Activated CD4-positive, alpha-beta T cell treated with anti-CD3 and anti-CD28 coated beads, Interleukin-2, amount 50 U/mL, for 48 hours (primary cell): ENCODE data around the gene NR2C2.
"Not testable (repeated sequence)": the region's sequence is repeated elsewhere in the genome, so short reads cannot be mapped to it uniquely, and the experiment has no call there.

Source experiments
- DNase-seq, 2 experiments: peaks; one replicate each; pipeline ENCODE4 v3.0.0-alpha.2; 2020

Gene NR2C2

DNA sequence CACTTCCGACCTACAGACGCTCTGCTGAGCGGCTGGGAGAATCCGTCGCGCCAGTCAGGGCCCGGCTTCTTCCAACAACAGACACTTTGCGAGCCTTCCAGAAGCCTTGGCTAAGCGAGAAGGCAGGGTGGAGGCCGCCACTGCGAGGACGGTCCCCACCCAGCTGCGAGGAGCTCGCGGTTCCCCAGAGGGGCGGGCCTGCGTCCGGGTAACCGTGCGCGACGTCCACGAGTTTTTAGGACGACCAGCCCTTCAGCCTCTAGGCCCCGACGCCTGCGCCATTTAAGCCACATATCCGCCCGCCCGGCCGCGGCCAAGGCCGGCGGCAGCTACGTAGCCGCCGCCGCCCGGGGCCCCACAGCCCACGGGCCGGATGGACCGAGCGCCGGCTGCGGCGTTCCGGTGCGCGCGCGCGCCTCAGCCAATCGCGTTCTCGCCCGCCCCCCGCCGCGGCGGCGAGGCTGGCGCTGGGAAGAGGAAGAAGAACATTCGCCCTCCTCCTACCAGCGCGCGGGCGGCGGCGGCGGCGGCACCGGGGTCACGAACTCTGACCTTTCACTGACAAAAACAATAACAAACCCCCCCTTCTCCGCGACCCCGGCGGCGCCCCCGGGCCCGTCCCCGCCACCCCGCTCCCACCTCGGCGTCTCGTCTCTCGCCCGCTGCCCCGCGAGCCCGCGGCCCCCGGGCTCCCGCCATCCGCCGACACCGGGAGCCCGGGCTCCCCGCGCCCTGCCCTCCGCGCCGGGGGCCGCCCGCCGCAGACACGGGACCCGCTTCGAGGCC is at the start of gene NR2C2:
Gene NR2C2 (plus strand): TSS at position 484 of the 786 bp plus-strand sequence. CDS start 56,332 bp downstream, outside the sequence.
- peak; percentile 84 to 88 for DNase-seq

DNA sequence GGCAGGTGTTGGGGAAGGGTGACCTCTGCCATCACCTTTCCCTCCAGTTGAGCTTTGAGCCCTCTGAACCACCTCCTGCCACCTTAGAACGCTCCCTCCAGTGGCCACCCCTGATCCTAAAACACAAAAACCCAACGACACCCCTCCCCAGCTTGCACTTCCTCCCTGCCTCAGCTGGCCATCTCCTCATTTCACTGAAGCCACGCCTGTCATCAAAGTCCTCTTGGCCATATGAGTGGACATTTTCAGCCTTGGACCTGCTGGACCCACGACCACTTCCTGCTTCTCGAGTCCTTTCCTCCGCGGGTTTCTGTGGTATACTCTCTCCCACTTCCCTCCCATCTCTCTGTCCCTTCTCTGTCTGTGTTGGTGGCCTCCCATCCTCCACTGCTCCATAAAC is 48.5 kb upstream of the NR2C2 start:
- DNase-seq: no peak

DNA sequence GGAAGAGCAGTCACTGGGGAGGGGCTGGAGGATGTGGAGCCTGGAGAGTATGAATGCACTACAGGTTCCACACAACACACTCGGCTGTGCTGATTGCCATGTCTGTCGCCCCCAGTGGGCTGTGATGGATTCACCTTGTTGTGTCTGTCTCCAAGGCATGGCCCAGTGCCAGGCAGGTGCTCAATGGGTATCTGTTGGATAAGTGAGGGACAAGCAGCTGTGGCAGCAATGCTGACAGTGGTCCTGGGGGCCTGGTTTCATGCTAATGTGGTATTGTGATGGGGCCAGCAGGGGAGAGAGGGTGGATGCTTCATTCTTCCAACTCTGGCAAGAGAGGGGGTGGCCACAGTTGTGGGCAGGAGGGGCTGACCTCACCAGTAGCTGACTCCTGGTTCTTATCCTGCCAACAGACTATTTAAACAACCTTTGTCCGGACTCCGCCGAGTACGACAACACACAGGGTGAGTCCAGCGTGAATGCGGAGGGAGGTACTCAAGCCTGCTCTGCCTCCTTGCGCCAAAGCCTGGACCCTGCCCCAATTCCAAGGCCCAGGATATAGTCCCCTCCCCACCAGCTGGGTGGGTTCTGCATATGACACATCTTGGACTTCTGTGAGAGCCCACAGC is 47.3 kb upstream of the NR2C2 start:
- no peak for DNase-seq

DNA sequence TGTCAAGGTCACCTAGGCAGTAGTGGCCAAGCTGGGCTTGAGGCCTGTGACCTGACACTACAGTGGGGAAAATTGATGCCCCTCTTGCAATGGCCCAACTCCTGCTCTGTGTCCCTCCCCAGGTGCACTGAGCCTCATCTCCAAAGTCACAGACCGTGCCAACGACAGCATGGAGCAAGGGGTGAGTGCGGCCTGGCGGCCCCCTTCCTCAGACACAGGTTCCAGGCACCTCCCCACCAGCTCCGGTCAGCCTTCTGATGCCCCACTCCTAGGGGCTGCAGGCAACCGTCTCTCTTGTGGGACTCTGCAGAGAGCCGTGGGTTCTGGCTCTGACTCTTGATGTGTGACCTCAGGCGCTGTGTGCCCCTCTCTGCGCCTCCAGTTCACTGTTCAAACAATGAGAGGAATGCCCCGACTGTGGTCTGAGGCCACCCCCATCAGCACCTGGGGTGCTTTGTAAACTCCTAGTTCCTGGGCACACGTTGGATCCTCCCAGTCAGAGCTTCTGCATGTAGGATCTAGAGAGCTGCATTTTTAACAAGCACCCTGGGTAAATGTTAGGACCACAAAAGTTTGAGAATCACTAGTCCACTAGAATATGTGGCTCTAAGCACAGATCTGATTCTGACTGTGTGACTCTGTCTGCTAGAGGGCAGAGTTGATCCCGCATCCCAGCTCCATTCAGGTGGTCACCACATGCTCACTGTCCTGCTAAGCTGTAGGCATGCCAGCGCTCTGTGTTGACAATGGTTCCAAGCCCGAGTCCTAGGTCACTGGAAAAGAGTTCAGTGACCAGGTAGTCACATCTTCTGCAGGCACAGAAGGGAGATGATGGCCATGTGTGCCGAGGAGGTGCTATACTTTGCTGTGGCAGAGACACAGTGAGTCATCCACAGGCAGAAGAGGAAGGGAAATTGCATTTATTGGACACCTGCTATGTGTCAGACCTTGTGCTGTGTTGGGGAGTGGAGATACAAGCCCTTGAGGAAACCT is 46.2 kb upstream of the NR2C2 start:
- no peak for DNase-seq

DNA sequence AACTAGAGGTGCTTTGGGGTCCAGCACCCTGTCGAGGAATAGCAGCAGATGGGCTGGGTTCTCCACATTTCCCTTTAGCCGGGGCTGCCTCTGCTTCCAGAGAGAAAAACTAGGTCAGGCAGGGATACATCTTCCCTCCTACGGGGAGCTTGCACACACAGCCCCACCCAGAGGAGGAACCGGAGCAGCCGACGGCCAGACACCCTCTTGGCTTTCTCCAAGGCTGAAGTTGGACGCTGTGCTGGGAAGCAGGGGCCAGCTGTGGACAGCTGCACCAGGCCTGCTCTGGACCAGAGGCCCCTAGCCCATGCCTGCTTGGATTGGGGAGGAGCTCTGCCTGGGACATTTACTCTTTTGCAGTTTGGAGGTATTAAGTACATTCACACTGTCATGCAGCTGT is 44.7 kb upstream of the NR2C2 start:
- DNase-seq: no peak

DNA sequence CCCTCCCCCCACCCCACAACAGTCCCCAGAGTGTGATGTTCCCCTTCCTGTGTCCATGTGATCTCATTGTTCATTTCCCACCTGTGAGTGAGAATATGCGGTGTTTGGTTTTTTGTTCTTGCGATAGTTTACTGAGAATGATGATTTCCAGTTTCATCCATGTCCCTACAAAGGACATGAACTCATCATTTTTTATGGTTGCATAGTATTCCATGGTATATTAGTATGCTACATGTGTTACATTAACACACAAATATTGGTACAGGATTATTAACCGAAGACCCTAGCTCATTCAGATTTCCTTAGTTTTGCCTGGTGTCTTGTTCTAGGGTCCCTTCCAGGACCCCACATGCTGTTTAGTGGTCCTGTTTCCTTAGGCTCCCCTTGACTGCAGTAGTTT is 43.9 kb upstream of the NR2C2 start:
- not testable (repeated sequence) for DNase-seq

DNA sequence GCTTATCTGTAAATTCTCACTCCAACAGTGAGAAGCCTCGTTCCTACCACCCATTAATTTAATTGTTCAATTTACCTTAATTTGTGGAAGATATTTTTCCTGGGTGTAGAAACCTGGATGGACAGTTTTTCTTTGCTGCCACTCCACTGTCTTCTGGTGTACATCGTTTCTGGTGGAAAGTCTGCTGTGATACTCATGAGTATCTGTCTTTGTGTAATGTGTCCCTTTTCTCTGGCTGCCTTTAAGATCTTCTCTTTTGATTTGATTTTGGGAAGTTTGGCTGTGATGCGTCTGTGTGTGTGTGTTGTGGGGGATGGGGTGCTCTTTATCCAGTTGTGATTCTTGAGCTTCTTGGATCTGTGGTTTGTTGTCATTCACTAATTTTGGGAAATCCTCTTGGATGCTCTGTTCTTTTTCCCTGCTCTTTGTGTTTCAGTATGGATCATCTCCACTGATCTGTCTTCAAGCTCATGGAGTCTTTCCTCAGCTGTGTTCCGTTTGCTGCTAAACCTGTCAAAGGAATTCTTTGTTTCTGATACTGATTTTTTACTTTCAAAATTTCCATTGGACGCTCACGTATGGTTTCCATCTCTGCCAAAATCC is 42.2 kb upstream of the NR2C2 start:
- no peak for DNase-seq

DNA sequence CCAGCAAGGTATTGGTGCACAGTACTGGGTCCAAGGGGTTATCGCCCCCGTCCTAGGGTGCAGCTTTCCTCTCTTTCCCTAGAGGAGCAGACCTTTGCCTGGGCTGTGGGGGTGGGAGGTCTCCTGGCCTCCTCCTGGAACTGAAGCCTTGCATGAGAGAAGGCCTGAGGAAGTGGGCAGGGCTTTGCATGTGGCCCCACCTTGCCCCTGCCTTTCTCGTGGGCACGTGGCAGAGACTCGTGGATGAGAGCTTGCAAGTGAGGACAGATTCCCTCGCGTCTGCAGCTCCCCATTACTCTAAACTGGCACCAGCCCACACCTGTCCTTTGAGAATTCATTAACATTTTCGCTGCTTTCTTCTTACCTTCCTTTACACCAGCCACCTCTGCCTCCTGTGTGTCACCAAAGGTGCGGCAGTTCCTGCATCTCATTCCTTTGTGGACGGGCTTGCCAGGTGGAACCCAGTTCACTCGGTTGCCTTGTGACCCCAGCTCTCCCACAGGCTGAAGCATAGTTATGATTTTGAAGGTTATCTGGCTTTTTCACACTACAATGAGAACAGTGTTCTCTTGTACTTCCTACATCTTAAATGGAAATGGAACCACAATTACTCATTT is 40.9 kb upstream of the NR2C2 start:
- DNase-seq: no peak

DNA sequence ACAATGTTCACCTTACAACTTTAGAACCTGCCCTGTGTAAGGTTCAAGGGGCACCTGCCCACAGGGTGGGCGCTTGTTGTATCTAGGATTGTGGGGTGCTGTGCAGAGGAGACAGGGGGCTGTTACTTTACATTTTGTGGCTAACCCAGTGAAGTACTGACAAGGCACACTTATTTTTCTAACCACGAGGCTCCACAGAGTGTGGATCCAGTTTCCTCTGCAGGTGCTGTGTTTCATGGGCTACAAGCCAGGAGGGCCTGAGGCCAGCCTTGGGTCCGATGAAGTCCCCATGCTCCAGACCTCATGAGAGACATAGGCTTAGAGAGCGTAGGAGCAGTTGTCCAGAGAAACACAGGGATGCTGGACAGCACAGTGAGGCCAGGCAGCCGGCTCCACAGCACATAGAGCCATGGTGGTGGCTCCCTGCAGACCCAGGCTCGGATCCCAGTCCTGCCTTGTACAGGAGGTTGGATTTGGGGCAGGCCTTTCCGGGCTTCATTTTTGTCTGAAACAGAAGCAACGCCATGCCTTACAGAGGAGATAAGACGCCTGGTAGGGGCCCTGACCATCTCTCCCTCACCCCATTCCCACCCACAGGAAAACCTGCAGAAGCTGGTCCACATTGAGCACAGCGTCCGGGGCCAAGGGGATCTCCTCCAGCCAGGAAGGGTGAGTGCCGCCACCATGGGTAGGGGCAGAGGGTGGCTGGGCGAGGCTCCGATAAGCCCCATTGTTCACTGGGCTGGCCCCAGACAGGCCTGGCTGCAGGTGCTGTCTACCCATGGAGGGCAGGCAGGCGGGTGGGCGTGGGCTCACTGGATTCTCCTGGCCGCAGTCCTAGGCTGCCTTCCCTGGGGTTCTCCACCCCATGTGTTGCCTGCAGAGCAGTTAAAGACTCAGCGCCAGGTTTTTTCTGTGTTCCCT is 40.1 kb upstream of the NR2C2 start:
- no peak for DNase-seq

DNA sequence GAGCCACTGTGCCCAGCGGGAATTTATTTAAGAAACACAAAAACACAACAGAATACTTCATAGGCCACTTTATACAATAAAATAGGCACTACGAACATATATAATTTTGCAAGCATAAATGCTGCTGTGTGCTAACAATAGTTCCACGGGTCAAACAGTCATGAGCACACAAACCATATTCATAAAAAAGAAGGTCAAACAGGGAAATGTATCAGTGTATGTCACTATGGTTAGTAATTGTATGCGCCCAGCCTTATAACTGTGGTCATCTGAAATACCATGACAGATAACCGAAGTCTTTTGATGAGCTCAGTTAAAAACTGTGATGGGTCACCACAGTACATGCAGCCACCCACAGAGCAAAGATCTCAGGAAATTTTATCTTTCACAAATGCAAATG is 38.1 kb upstream of the NR2C2 start:
- no peak for DNase-seq

DNA sequence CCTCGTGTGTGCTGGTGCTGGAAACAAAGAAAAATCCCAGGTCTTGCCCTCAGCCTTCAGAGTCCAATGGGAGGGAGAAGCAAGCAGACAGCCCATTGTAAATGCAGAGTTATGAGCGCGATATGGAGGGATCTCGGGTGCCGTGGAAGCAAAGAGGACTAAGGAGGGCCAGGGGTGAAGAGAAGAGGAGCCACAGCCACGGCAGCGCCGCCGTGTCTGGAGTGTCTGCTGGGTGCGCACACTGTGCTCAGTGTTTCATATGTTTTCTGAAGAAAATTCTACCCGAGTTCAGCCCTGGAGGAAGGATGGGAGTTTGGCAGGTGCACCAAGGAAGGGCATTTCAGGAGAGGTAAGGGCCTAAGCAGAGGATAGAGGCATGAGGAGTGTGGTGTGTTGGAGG is 35.7 kb upstream of the NR2C2 start:
- no peak for DNase-seq

DNA sequence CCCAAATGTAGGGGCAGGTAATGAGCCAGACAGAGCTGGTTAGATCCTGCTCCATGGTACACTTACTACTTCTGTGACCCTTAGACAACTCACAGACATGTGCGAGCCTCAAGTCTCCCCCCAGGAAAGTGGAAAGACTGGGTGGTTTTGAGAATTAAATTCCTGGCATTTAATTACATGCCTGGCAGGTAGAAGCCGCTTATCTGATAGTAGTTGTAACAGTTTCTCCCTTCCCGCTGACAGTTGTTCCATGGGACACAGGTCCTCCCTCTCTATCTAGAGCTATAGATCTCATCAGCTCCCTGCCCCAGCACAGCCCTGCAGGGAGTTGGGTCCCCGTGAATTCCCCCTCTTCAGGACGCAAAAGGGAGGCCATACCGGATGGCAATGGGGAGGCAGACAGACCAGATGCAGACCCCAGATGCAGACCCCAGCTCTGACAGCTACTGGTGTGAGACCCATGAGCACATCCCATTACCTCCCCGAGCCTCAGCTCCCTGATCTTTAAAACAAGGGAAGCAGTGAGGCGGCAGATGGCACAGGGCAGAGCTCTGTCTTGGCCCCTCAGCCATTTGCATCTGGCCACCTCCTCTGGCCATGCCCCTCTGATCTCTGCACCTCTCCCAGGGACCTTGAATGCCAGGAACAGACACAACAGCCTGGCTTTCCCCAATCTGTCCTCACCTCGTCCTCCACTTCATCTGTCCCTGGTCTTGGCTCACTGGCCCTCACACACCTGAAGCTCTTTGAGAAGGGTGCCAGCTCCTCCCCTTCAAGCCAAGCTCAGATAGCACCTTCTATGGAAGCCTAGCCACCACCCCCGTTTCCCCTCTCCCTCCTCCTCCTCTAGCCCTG is 34.1 kb upstream of the NR2C2 start:
- no peak for DNase-seq

DNA sequence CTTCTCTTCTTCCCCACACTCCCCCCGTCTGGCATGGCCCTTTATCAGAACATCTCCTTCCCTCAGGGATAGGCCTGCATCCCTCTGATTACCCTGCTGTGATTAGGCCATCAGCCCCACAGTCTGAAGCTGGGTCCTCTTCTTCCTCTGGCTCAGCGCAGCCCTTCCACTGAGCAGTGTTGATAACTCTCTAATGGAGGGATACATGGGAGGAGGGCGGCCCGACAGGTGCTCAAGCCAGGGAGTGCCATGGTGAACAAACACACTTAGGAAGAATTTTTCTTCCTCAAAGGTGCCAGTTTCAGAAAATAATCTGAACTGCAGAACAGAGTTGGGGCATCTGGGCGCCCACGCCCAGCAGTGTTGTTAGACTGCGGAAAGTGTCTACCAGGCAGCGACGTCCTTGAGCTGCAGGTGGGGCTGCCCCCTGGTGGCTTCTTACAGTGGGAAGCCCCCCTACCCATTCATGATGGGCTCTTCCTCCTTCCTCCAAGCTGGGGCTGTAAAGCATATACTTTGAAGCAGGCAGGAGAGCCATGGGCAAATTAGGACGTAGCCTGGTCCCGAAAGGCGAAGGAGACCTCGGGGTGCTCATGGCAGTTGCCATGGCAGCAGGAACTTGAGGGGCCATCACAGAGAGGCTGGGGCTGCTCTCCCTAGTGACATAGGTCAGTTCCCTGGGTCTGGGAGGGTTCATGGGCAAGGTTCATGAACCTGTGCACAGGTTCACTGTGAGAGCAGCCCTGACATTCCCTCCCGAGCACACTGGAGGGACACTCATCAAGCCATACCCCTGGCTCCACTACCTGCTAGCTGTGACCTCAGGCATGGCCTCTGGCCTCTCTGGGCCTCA is 33.2 kb upstream of the NR2C2 start:
- DNase-seq: no peak

DNA sequence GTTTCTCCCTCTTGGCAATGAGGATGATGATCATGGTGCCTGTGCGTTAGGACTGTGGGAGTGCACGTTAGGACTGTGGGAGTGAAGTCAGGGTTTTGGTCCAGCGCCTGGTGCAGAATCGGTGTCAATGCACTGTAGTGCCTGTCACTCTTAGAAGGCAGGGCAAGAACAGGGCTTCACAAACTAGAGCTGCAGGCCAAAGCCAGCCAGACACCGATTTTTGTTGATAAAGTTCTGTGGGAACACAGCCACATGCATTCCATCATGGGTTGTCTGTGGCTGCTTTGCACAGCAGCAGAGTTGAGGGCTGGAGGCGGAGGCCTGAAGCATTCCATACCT is 32.6 kb upstream of the NR2C2 start:
- no peak for DNase-seq

DNA sequence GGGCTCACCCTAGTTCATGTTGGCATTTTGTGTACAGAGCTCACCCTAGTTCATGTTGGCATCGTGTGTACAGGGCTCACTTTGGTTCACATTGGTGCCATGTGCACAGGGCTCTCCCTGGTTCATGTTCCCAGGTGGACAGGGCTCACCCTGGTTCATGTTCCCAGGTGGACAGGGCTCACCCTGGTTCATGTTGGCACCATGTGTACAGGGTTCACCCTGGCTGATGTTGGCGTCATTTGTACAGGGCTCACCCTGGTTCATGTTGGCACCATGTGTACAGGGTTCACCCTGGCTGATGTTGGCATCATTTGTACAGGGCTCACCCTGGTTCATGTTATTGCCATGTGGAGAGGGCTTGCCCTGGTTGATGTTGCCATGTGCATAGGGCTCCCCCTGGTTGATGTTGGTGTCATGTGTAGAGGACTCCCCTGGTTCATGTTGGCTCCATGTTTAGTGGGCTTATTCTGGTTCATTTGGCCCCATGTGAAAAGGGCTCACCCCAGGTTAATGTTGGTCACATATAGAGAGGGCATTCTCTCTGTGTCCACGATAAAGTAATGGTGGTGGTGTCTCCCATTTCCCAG is 31.7 kb upstream of the NR2C2 start:
- peak in 1 of 2 experiments; percentile 18 for DNase-seq

DNA sequence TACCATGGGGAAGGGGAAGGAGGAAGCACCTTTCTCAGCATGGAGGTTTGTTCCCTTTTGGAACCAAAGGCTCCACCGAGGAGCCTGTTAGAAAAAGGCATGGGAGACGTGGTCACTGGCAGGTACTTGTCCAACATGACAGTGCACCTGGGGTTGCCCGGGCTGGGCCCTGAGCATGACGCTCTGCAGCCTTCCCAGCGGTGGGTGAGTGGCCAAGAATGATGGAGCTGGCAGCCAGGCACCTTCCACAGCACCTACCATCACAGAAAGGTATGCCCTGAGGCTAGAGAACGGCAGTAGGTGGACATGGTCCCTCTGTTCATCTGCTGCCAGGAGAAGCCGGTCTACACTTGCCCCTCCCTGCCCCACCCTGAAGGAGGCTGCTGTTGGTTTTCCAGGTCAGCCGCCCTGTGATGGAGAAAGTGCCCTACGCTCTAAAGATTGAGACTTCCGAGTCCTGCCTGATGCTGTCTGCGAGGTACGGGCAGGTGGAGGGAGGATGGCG is 29.0 kb upstream of the NR2C2 start:
- DNase-seq: no peak

DNA sequence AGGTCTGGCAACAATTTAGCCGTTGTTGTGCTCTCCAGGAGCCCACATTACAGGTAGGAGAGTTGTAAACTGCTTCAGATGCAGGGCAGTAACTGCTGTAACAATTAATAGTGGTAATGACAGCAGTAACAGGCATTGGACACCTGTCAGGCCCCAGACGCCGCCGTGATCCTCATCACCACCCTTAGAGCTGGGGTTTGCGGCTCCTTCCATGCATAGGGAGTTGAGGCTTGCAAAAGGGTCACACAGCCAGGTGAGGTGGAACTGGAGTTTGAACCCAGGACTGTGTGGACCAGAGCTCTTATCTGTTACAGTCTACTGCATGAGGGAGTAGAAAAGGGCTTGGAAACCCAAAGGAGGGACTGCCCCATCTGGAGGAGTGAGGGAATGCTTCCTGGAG is 26.8 kb upstream of the NR2C2 start:
- no peak for DNase-seq

DNA sequence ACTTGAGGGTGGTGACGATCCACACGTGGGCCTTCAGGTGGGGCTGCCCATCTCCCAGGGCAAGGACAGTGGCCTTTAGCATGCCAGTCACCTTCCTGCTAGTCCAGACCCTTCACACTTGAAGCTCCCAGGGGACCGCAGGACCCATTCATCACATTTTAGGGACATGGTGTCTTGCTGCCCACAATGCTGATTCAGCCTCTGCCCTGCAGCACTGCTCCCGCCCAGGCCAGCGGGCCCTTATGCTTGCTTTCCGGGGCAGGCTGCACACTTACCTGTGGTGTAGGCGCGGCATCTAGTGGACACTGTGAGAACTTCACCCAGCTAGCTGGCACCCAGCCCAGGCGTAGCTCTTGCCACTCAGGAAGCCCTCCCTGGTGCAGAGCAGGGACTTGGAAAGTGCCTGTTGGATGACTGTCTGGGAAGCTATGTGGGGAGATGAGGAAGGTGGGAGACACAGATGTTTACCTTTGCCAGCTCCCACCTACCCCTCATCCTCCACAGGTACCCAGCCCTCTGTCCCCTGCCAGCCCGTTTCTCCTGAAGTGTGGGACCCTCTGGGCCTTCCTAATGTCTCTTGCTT is 26.3 kb upstream of the NR2C2 start:
- peak; percentile 84 to 87 for DNase-seq
